SH-SY5Y (cell line): ENCODE results near the gene VPS26A.

Experiments
- GATA2 ChIP-seq: IDR thresholded peaks from 2 replicates; pipeline ENCODE4 v1.6.1; 2011; ENCODE audit warnings: mild to moderate bottlenecking, low read depth, low read length
- GATA3 ChIP-seq: IDR thresholded peaks from 2 replicates; pipeline ENCODE4 v1.6.1; 2011; ENCODE audit warnings: low read depth, mild to moderate bottlenecking, low read length, moderate library complexity

VPS26A gene

GRCh38 chr10:69092959-69093850 is 30.8 kb upstream of the VPS26A start:
- no peak for TF ChIP-seq GATA3
- TF ChIP-seq GATA2: no peak

DNA sequence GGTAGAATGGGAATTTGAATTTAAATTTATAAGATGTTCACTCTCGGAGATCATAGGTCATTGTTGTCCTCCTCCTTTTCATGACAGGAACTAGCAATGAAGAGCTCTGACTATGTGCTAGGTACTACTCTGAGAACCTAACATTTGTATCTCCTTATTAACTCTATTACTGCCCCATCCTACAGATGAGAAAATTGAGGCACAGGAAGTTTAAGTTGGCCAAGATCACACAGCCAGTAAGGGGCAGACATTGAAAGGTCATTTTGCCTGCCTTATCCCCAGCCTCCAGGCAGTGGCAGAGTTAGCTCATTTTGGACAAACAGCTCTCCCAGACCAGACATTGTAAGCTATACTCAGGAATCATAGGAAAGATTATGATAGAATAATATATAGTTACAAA is 30.0 kb upstream of the VPS26A start:
- TF ChIP-seq GATA2: no peak
- no peak for TF ChIP-seq GATA3

DNA sequence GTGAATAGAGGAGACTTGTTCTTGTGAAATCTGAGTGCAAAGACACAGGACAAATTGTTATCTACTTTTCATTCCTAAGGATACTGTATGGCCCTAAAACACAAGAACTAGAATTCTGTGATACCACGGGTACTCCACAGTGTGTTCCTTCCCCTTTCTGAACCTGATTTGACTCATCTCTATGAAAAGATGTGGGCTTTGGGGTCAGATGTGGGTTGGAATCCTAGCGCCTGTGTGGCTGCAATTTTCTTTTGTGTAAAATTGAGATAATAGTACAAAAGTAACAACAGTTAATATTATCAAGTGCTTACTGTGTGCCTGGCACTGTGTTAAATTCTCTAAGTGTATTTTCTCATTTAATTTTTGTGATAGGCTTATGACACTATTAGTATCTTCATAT is 27.9 kb upstream of the VPS26A start:
- TF ChIP-seq GATA3 (no peak), GATA2 (no peak)

DNA sequence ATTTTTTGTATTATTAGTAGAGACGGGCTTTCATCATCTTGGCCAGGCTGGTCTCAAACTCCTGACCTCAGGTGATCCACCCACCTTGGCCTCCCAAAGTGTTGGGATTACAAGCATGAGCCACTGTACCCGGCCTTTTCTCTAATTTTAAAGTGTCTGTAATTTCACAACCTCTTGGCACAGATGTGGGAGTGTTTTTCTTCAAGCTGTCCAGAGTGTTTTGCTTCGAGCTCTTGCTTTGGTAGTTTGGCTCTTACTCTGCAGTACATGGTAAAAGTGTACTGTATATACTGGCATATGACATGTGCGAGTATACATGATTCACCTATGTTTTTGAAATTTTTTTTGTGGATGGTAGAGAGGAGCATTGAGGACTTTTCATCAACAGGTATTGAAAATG is 26.2 kb upstream of the VPS26A start:
- TF ChIP-seq GATA3 (no peak), GATA2 (no peak)

GRCh38 chr10:69100136-69100872 is 23.7 kb upstream of the VPS26A start:
- TF ChIP-seq GATA3: no peak
- no peak for TF ChIP-seq GATA2

- TF ChIP-seq GATA2: no peak
- TF ChIP-seq GATA3: no peak
Observed at GRCh38 chr10:69101451-69102095, 22.4 kb upstream of the VPS26A start.

- TF ChIP-seq GATA3: no peak
- TF ChIP-seq GATA2: no peak
Observed at GRCh38 chr10:69102440-69102839, 21.5 kb upstream of the VPS26A start.

DNA sequence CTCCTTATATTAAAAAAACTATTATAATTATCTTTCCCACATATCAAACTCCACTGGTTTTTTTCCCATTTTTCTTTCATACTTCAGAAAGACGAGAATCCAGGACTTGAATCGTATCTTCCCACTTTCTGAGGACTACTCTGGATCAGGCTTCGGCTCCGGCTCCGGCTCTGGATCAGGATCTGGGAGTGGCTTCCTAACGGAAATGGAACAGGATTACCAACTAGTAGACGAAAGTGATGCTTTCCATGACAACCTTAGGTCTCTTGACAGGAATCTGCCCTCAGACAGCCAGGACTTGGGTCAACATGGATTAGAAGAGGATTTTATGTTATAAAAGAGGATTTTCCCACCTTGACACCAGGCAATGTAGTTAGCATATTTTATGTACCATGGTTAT is 20.2 kb upstream of the VPS26A start:
- no peak for TF ChIP-seq GATA2
- no peak for TF ChIP-seq GATA3

GRCh38 chr10:69104994-69105790 is 18.8 kb upstream of the VPS26A start:
- no peak for TF ChIP-seq GATA2
- TF ChIP-seq GATA3: no peak

GRCh38 chr10:69107176-69107490 is 16.8 kb upstream of the VPS26A start:
- TF ChIP-seq GATA2: no peak
- TF ChIP-seq GATA3: no peak

- no peak for TF ChIP-seq GATA3
- no peak for TF ChIP-seq GATA2
Observed at GRCh38 chr10:69107699-69108098, 16.3 kb upstream of the VPS26A start.

DNA sequence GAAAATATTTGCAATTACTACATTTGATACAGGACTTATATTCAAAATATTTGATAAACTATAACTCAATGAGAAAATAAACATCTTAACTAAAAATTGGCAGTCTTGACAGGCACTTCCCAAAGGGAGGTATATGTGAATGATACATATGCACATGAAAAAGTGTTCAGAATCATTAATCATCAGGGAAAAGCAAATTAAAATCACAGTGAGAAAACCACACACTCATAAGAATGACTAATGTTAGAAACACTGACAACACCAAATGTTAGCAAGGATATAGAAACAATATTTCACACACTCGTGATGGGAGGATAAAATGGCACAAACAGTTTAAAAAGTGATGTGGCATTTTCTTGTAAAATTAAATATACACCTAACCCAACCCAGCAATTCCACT is 4.1 kb upstream of the VPS26A start:
- TF ChIP-seq GATA2 (no peak), GATA3 (no peak)

DNA sequence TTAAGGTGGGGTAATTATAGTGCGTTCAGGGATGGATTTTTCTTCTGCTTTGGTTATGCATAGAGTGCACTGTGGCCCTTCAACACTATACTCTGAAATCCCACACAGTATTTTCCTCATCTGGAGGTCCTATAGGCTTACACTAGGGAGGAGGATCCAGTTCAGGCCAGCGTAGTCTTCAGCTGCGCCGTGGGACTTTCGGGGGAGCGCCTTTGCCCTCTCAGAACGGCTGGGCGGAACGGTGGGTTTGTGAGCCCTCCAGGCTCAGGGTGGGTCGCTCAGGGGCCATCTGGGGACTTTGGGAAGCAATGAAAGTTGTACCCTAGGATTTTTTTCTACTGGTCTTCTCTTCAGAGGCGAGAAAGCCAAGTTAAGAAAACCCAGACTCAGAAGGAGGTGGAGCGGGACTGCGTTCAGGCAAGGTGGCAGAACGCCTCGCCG is 652 bp upstream of the VPS26A start:
- TF ChIP-seq GATA2: no peak
- no peak for TF ChIP-seq GATA3
